Colonic mucosa (tissue), 4 donors: Measurements from ENCODE around the gene PLIN1. TPM values are rescaled to one million over a fixed set of nuclear protein-coding genes. Genes with fewer than 3 reads are reported as not detected.

ENCODE experiments used
- DNase-seq: peaks from one replicate; pipeline ENCODE4 v3.0.0-alpha.2; 2020
- H3K27ac ChIP-seq: fragments of 200-600 bp; one replicate; pipeline ENCODE4 v1.8.0; 2021
- H3K27me3 ChIP-seq: fragments of 200-600 bp; one replicate; pipeline ENCODE4 v1.8.0; 2021
- H3K36me3 ChIP-seq: fragments of 200-600 bp; one replicate; pipeline ENCODE4 v1.8.0; 2021
- H3K4me1 ChIP-seq: fragments of 200-600 bp; one replicate; pipeline ENCODE4 v1.8.0; 2021; ENCODE audit warnings: mild to moderate bottlenecking
- H3K4me3 ChIP-seq: fragments of 200-600 bp; one replicate; pipeline ENCODE4 v1.8.0; 2021
- H3K9ac ChIP-seq, 2 donors: one replicate each; pipeline ENCODE4 v1.7.0; 2013; ENCODE audit warnings: control low read depth in 2 of 2, low read depth in 2 of 2, low read length in 2 of 2
- H3K9me3 ChIP-seq: fragments of 200-600 bp; one replicate; pipeline ENCODE4 v1.8.0; 2021
- intact Hi-C: fragments of 100-400 bp; cut with DNase I; formaldehyde crosslinking; loops from one replicate; pipeline ENCODE4 v1.14.1; 2022
- total RNA-seq, 2 donors: library from RNA; stranded (reverse); fragmentation: NEBNext Ultra II Directional in 1 of 2; extraction: Animal tissue kit (Norgen Biotek cat#: 25700) in 1 of 2; gene quantifications; one replicate each; pipeline ENCODE4 v1.2.1, GENCODE V29; 2021
- TF ChIP-seq, protein P1 (sequence below): fragments of 200-600 bp; IDR thresholded peaks from one replicate; pipeline ENCODE4 v1.8.0; 2022; ENCODE audit warnings: antibody characterized with exemption, mild to moderate bottlenecking
- donor health status: healthy.
- donor health status: DM: no; HTN: no; CAD: no.
- donor health status: DM: no; HTN: no; CAD: no.

The PLIN1 gene
- total RNA-seq, 2 donors from 2014 or later, result 0.90 to 1.2 TPM

DNA sequence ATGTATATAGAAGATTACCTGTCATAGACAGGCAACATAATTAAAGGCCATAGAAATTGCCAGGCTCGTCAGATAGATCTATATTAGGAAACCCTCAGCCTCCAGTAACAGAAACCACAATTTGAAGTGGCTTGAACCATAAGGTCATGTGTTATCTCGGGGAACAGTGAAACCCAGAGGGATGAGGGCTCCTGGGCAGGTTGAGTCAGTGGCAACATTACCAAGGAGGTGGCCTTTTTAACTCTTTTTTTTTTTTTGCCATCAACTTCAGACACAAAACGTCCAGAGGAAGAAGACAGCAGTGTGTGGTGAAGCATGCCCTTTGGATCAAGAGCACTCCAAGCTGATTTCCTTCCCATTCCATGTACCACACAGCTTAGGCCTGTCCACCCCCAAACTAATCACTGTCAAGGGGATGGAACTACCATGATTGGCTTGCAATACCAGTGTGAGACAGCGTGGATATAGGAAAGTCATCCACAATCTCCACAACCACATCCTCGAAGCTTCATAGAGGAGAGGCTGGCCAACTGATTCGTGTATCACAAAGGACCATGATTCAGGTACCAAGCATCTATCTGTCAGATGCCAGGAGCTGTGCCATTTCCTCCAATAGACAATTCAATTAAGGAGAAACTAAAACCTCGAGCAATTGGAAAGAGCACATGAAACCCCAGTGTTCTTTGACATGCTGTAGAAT is 22.9 kb downstream of the PLIN1 start:
- peaks cover 3% of the 10 kb centered on the region for H3K4me1 ChIP-seq
- TF ChIP-seq, protein P1, sequence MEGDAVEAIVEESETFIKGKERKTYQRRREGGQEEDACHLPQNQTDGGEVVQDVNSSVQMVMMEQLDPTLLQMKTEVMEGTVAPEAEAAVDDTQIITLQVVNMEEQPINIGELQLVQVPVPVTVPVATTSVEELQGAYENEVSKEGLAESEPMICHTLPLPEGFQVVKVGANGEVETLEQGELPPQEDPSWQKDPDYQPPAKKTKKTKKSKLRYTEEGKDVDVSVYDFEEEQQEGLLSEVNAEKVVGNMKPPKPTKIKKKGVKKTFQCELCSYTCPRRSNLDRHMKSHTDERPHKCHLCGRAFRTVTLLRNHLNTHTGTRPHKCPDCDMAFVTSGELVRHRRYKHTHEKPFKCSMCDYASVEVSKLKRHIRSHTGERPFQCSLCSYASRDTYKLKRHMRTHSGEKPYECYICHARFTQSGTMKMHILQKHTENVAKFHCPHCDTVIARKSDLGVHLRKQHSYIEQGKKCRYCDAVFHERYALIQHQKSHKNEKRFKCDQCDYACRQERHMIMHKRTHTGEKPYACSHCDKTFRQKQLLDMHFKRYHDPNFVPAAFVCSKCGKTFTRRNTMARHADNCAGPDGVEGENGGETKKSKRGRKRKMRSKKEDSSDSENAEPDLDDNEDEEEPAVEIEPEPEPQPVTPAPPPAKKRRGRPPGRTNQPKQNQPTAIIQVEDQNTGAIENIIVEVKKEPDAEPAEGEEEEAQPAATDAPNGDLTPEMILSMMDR, result no peak
- peaks cover 12% of the 10 kb centered on the region for H3K27me3 ChIP-seq
- intact Hi-C loops, result no loop called here
- DNase-seq, result no peak
- no peak overlapping the region for H3K9ac ChIP-seq
- no peaks in the 10 kb centered on the region for H3K36me3 ChIP-seq
- no peaks in the 10 kb centered on the region for H3K9me3 ChIP-seq
- H3K4me3 ChIP-seq, result no peak overlapping the region
- H3K27ac ChIP-seq, result no peak overlapping the region

DNA sequence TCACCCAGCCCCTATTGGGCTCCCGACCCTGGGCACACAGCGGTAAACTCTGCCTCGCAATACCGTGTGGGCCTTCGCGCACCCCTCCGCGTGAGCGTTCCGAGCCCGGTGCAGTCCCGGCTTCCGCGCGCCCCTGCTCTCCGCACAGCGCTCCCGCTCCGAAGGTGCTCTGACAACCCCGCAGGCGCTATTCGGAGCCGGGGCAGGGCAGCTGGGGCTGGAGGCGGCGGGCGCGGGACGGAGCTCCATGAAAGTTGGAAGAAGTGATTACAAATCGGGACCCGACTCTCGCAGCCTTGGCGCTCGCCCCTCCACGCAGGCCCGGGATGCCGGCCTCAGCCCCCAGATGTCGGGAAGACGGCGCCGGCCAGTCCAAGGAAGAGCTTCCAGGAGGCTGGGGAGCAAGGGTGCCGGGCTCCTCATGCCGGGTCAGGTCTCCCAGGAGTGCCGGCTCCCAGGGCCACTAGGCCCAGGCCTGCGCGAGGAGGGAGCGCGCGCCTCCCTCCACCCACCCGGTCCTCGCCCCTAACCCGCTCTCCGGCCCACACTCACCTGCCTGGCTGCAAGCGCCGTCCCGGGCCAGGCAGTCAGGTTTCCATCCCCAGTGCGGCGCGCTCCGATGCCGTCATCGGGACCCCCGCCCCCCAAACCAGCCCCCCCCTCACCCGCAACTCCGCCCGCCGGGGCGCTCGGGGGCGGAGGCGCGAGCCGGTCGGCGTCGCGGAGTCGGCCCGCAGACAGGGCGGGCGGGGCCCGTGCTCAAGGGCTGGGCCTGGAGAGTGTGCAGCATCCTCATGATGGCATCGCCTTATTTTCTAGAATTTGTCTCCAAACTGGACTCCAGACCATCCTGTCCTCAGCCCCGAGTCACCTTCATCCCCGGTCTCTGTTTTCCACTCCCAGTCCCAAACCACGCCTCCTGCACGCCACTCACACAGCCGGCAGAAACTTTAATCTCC is 24.0 kb downstream of the PLIN1 start, which contains the start of gene KIF7:
KIF7 (minus strand) TSS at position 621 of the 959 bp plus-strand sequence. CDS start 2,537 bp downstream, outside the sequence.
- Histone ChIP-seq H3K27ac (no peak within 1 kb of the TSS), H3K4me1 (peaks cover 3% of the 10 kb centered on the region), H3K36me3 (no peaks in the 10 kb centered on the region), H3K27me3 (peaks cover 12% of the 10 kb centered on the region), H3K4me3 (peak within 1 kb of the TSS; percentile 52), H3K9ac (peak within 1 kb of the TSS; percentile 46 to 78), H3K9me3 (no peaks in the 10 kb centered on the region)
- DNase-seq, result no peak
- intact Hi-C loops, result no loop called here
- TF ChIP-seq, protein P1, result no peak

DNA sequence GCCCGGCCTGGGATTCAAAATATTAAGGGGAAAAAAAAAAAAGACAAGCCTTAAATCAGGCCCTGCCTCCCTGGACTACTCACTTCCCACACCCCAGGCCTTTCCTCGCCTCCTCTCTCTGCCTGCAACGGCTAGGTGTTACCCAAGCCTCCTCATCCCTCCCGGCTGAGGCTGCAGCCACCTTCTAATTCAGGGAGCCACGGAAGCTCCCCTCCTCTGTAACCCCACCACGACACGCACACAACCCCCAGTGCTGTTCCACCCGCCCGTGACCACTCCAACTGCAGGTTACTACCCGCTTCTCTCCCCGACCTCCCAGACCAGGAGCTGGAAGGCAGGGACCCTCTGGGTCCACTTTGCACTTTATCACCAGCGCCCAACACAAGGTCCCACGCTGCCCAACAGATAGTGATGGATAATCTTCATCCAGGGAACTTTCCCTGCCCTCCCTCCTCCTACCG is 24.8 kb downstream of the PLIN1 start:
- Histone ChIP-seq H3K9ac (peak overlapping the region; percentile 9 to 78), H3K9me3 (no peaks in the 10 kb centered on the region), H3K4me1 (peaks cover 3% of the 10 kb centered on the region), H3K4me3 (peak overlapping the region; percentile 52), H3K36me3 (no peaks in the 10 kb centered on the region), H3K27ac (no peak overlapping the region), H3K27me3 (peaks cover 12% of the 10 kb centered on the region)
- intact Hi-C loops, result no loop called here
- no peak for DNase-seq
- TF ChIP-seq, protein P1, result no peak

DNA sequence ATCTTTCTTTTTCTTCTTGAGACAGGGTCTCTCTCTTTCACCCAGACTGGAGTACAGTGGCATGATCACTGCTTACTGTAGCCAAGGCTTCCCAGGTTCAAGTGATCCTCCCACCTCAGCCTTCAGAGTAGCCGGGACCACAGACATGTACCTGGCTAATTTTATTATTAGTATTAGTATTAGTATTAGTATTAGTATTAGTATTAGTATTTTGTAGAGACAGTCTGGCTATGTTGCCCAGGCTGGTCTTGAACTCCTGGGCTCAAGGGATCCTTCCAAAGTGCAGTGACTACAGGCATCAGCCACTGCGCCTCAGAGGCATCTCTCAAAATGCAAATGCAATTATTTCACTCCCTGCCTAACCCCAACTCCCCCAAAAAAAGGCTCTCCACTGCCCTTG is 25.6 kb downstream of the PLIN1 start:
- H3K4me1 ChIP-seq, result peaks cover 3% of the 10 kb centered on the region
- TF ChIP-seq, protein P1, result no peak
- no peaks in the 10 kb centered on the region for H3K36me3 ChIP-seq
- no peak overlapping the region for H3K9ac ChIP-seq
- intact Hi-C loops, result no loop called here
- no peak overlapping the region for H3K27ac ChIP-seq
- H3K9me3 ChIP-seq, result no peaks in the 10 kb centered on the region
- H3K27me3 ChIP-seq, result peaks cover 12% of the 10 kb centered on the region
- H3K4me3 ChIP-seq, result no peak overlapping the region
- DNase-seq, result no peak

DNA sequence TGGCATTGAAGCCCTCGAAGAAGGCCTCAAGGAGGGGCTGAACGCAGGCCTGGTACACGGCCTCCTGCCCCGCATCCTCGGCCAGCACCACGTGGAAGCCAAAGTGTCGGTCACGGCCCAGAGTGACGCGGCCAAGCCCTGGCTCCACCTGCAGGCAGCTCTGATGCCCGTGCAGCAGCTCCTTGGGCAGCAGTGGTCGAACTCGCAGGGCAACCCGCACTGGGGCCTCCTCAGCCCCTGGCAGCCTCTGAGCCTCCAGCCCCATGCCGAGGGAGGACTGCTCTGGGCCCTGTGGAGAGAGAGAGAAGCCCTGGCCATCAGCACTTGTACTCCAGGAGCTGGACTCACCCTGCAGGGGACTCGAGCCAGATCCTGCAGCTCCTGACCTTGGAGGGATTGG is 26.5 kb downstream of the PLIN1 start:
- no peak for DNase-seq
- no peak overlapping the region for H3K9ac ChIP-seq
- peaks cover 3% of the 10 kb centered on the region for H3K4me1 ChIP-seq
- TF ChIP-seq, protein P1, result no peak
- H3K36me3 ChIP-seq, result no peaks in the 10 kb centered on the region
- no peaks in the 10 kb centered on the region for H3K9me3 ChIP-seq
- H3K4me3 ChIP-seq, result no peak overlapping the region
- H3K27me3 ChIP-seq, result peaks cover 12% of the 10 kb centered on the region
- intact Hi-C loops, result no loop called here
- H3K27ac ChIP-seq, result no peak overlapping the region
